ENCODE results near the gene SLC24A3. TPM values are rescaled to one million over a fixed set of nuclear protein-coding genes. Genes with fewer than 3 reads are reported as not detected.

SLC24A3 gene
- polyA plus RNA-seq, 1 donor (not counting 4 experiments of a cell fraction or from before 2014, with no cell fraction given), result 0.17 TPM

DNA sequence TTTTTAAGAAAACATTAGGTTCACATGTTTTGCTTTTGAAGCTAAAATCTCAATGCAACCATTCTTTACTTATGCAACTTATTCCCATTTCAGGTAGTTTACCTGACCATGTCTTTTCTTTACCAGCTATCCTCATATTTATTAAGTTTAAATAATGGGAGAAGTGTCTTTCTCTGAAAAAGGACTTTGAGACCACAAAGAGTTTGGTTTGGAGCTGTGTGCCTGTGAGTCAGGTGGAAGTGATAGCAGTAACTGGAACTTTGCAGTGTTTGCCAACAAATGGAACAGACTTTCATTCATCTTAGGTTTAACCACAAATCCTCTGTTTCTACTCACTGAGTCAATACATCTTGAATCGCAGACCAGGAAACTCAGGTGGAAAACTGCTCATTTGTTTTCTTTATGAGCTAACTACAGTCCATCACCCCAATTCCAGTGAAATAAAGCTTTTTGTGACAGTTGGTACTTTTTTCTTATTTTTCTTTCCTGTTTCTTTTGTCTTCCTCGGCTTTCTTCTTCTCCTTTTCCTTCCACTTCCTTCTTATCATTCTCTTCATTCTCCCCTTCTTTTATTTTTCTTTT is 397.3 kb downstream of the SLC24A3 start:
- H2AFZ ChIP-seq (ENCODE audit: control insufficient read depth, low read length), result no peak overlapping the region
- H3K79me2 ChIP-seq (ENCODE audit: control insufficient read depth, insufficient read depth, low read length), result no peaks in the 10 kb centered on the region
- no peak overlapping the region for H3K27ac ChIP-seq (ENCODE audit: control insufficient read depth, insufficient read depth, low read length)
- dilution Hi-C loops (cut with MboI; ENCODE audit: extremely low pct_ligation_motif_present, low sequenced_read_pairs), result no loop called here
- no peaks in the 10 kb centered on the region for H3K27me3 ChIP-seq (ENCODE audit: control insufficient read depth, extremely low read depth, insufficient read depth, low read length)
- H3K4me1 ChIP-seq (ENCODE audit: control insufficient read depth, extremely low read depth, insufficient read depth, low read length), result no peaks in the 10 kb centered on the region
- no peak for FAIRE-seq
- H3K4me3 ChIP-seq (ENCODE audit: control insufficient read depth in 2 of 3, extremely low read depth in 1 of 3, insufficient read depth in 2 of 3, low read depth in 1 of 3, low read length in 3 of 3), result no peak overlapping the region
- H3K9me1 ChIP-seq (ENCODE audit: control insufficient read depth, extremely low read depth, insufficient read depth, low read length), result no peaks in the 10 kb centered on the region
- no peak overlapping the region for H3K9ac ChIP-seq (ENCODE audit: control insufficient read depth, extremely low read depth, insufficient read depth, low read length)
- no peaks in the 10 kb centered on the region for H3K36me3 ChIP-seq (ENCODE audit: control insufficient read depth in 2 of 2, extremely low read depth in 1 of 2, insufficient read depth in 2 of 2, low read length in 2 of 2)
- no peak for DNase-seq (ENCODE audit: low read depth, low spot score)
- no peak overlapping the region for H3K4me2 ChIP-seq (ENCODE audit: control insufficient read depth, extremely low read depth, insufficient read depth, low read depth, low read length)
- H3K9me3 ChIP-seq (ENCODE audit: control insufficient read depth, low read depth, low read length), result no peaks in the 10 kb centered on the region
- TF ChIP-seq EZH2 (IDR thresholded peaks at IDR 0.05; ENCODE audit: low read length), result no peak
- TF ChIP-seq, protein P1, sequence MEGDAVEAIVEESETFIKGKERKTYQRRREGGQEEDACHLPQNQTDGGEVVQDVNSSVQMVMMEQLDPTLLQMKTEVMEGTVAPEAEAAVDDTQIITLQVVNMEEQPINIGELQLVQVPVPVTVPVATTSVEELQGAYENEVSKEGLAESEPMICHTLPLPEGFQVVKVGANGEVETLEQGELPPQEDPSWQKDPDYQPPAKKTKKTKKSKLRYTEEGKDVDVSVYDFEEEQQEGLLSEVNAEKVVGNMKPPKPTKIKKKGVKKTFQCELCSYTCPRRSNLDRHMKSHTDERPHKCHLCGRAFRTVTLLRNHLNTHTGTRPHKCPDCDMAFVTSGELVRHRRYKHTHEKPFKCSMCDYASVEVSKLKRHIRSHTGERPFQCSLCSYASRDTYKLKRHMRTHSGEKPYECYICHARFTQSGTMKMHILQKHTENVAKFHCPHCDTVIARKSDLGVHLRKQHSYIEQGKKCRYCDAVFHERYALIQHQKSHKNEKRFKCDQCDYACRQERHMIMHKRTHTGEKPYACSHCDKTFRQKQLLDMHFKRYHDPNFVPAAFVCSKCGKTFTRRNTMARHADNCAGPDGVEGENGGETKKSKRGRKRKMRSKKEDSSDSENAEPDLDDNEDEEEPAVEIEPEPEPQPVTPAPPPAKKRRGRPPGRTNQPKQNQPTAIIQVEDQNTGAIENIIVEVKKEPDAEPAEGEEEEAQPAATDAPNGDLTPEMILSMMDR (optimal IDR thresholded peaks at IDR 0.05 in 1 of 3, IDR thresholded peaks at IDR 0.05 in 1 of 3, conservative IDR thresholded peaks at IDR 0.05 in 1 of 3; ENCODE audit: extremely low read depth in 1 of 3, insufficient read depth in 2 of 3, low read length in 3 of 3), result no peak
- no peaks in the 10 kb centered on the region for H4K20me1 ChIP-seq (ENCODE audit: control insufficient read depth, extremely low read depth, insufficient read depth, low read length)

DNA sequence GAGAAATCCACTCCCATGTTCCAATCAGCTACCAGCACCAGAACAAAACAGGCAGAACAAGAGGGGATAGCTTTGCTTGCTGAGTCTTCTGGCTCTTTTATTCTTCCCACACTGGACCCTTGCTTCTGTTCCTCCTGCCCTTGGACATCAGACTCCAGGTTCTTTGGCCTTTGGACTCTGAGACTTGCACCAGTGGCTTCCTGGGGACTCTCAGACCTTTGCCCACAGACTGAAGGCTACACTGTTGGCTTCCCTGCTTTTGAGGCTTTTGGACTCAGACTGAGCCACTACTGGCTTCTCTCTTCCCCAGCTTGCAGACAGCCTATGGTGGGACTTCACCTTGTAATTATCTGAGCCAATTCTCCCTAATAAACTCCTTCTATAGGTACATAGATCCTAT is 403.2 kb downstream of the SLC24A3 start:
- dilution Hi-C loops (cut with MboI; ENCODE audit: extremely low pct_ligation_motif_present, low sequenced_read_pairs), result no loop called here
- FAIRE-seq, result no peak
- Histone ChIP-seq H3K4me2 (ENCODE audit: control insufficient read depth, extremely low read depth, insufficient read depth, low read depth, low read length) (no peak overlapping the region), H3K79me2 (ENCODE audit: control insufficient read depth, insufficient read depth, low read length) (no peaks in the 10 kb centered on the region), H2AFZ (ENCODE audit: control insufficient read depth, low read length) (no peak overlapping the region), H3K36me3 (ENCODE audit: control insufficient read depth in 2 of 2, extremely low read depth in 1 of 2, insufficient read depth in 2 of 2, low read length in 2 of 2) (no peaks in the 10 kb centered on the region), H3K9me3 (ENCODE audit: control insufficient read depth, low read depth, low read length) (no peaks in the 10 kb centered on the region), H3K9me1 (ENCODE audit: control insufficient read depth, extremely low read depth, insufficient read depth, low read length) (no peaks in the 10 kb centered on the region), H4K20me1 (ENCODE audit: control insufficient read depth, extremely low read depth, insufficient read depth, low read length) (no peaks in the 10 kb centered on the region), H3K27me3 (ENCODE audit: control insufficient read depth, extremely low read depth, insufficient read depth, low read length) (no peaks in the 10 kb centered on the region), H3K27ac (ENCODE audit: control insufficient read depth, insufficient read depth, low read length) (no peak overlapping the region), H3K4me1 (ENCODE audit: control insufficient read depth, extremely low read depth, insufficient read depth, low read length) (no peaks in the 10 kb centered on the region), H3K4me3 (ENCODE audit: control insufficient read depth in 2 of 3, extremely low read depth in 1 of 3, insufficient read depth in 2 of 3, low read depth in 1 of 3, low read length in 3 of 3) (no peak overlapping the region), H3K9ac (ENCODE audit: control insufficient read depth, extremely low read depth, insufficient read depth, low read length) (no peak overlapping the region)
- TF ChIP-seq, protein P1 (optimal IDR thresholded peaks at IDR 0.05 in 1 of 3, IDR thresholded peaks at IDR 0.05 in 1 of 3, conservative IDR thresholded peaks at IDR 0.05 in 1 of 3; ENCODE audit: extremely low read depth in 1 of 3, insufficient read depth in 2 of 3, low read length in 3 of 3), result no peak
- TF ChIP-seq EZH2 (IDR thresholded peaks at IDR 0.05; ENCODE audit: low read length), result no peak
- no peak for DNase-seq (ENCODE audit: low read depth, low spot score)
